ENCODE results near the gene COASY. TPM values are rescaled to one million over a fixed set of nuclear protein-coding genes. Genes with fewer than 3 reads are reported as not detected.

Gene COASY
- total RNA-seq, 2 experiments from 2014 or later, result 42.9 to 123 TPM

- intact Hi-C loops (cut with micrococcal nuclease; ENCODE audit: unreplicated experiment), result loop anchor here (5.0 kb wide), 1 partner anchor 403 kb away; no protein-coding TSS in a partner anchor
- H3K4me3 ChIP-seq (ENCODE audit: low read depth, low read length, poor library complexity, severe bottlenecking), result peak overlapping the region; percentile 79
These were observed 26.5 kb upstream of the COASY start for GRCh38 chr17:42535155-42536047.

GRCh38 chr17:42536048-42536371, 25.9 kb upstream of the COASY start, which contains the start of gene NAGLU:
Gene NAGLU (plus strand): TSS chr17:42536241. CDS start chr17:42536273, 32 bp downstream.
- Histone ChIP-seq H3K79me2 (ENCODE audit: insufficient read depth, low read depth, low read length) (peaks cover 4% of the 10 kb centered on the region; the same call in 1 of the 2 replicates), H4K20me1 (ENCODE audit: insufficient read depth, low read length) (no peaks in the 10 kb centered on the region), H3K4me2 (ENCODE audit: low read length) (peak within 1 kb of the TSS; percentile 80), H3K4me3 (ENCODE audit: low read depth, low read length, poor library complexity, severe bottlenecking) (peak within 1 kb of the TSS; percentile 79), H2AFZ (ENCODE audit: low read length) (peak within 1 kb of the TSS; percentile 66), H3K9me3 (ENCODE audit: low read length) (no peaks in the 10 kb centered on the region), H3K4me1 (ENCODE audit: insufficient read depth, low read length, poor library complexity, severe bottlenecking) (peaks cover 25% of the 10 kb centered on the region), H3K27ac (ENCODE audit: low read depth, low read length, poor library complexity, severe bottlenecking) (peak within 1 kb of the TSS; percentile 60), H3K36me3 (ENCODE audit: insufficient read depth, low read length) (peaks cover 9% of the 10 kb centered on the region), H3K9me2 (ENCODE audit: insufficient read depth, low read length) (no peaks in the 10 kb centered on the region)
- DNase-seq (ENCODE audit: low spot score), result peak; percentile 96
- TF ChIP-seq CTCF (conservative IDR thresholded peaks at IDR 0.05; ENCODE audit: low read length) (no peak), EZH2phosphoT487 (IDR thresholded peaks at IDR 0.05; ENCODE audit: borderline replicate concordance, low read depth, low read length) (no peak)
- CTCF ChIA-PET (ENCODE audit: unreplicated experiment), result no interaction called here
- POLR2A ChIA-PET, result no interaction called here
- intact Hi-C loops (cut with micrococcal nuclease; ENCODE audit: unreplicated experiment), result loop anchor here (5.0 kb wide), 1 partner anchor 404 kb away; no protein-coding TSS in a partner anchor
- no TSS peak for BruUV-seq (replicated peaks)

More at GRCh38 chr17:42535155-42536047, 26.5 kb upstream of the COASY start:
- TF ChIP-seq CTCF (conservative IDR thresholded peaks at IDR 0.05; ENCODE audit: low read length) (no peak), EZH2phosphoT487 (IDR thresholded peaks at IDR 0.05; ENCODE audit: borderline replicate concordance, low read depth, low read length) (no peak)
- Histone ChIP-seq H3K27ac (ENCODE audit: low read depth, low read length, poor library complexity, severe bottlenecking) (peak overlapping the region; percentile 60), H4K20me1 (ENCODE audit: insufficient read depth, low read length) (no peaks in the 10 kb centered on the region), H3K9me3 (ENCODE audit: low read length) (no peaks in the 10 kb centered on the region), H3K9me2 (ENCODE audit: insufficient read depth, low read length) (no peaks in the 10 kb centered on the region), H3K36me3 (ENCODE audit: insufficient read depth, low read length) (peaks cover 9% of the 10 kb centered on the region), H3K4me2 (ENCODE audit: low read length) (peak overlapping the region; percentile 80), H3K79me2 (ENCODE audit: insufficient read depth, low read depth, low read length) (peaks cover 4% of the 10 kb centered on the region; the same call in 1 of the 2 replicates), H2AFZ (ENCODE audit: low read length) (peak overlapping the region; percentile 66), H3K4me1 (ENCODE audit: insufficient read depth, low read length, poor library complexity, severe bottlenecking) (peaks cover 31% of the 10 kb centered on the region)
- peak; percentile 37 for DNase-seq (ENCODE audit: low spot score)
- BruUV-seq (replicated peaks), result TSS peak; percentile 93
- POLR2A ChIA-PET, result no interaction called here
- CTCF ChIA-PET (ENCODE audit: unreplicated experiment), result interaction anchor here (0.5 kb wide), 1 partner anchor 480 kb away, joined by 11 read pairs; no protein-coding TSS in a partner anchor
